DMS53 treated with DMSO at 0.1 percent for 48 hours (cell line): Measurements from ENCODE around the gene ZNF880.
A peak's percentile ranks its signal among the peaks of the same experiment; 100 is the strongest.
"Not testable (repeated sequence)": the region's sequence is repeated elsewhere in the genome, so short reads cannot be mapped to it uniquely, and the experiment has no call there.

ENCODE experiments used
- DNase-seq: peaks from one replicate; lab custom pipeline; 2025; ENCODE audit not compliant: unreplicated experiment; lab: John Stamatoyannopoulos, UW

ZNF880 gene

GRCh38 chr19:52369559-52370340 is at the start of gene ZNF880:
Gene ZNF880 (plus strand): TSS chr19:52369923. CDS start chr19:52369966, 43 bp downstream.
- DNase-seq = peak; percentile 81

GRCh38 chr19:52322429-52322828 is 47.3 kb upstream of the ZNF880 start:
- no peak for DNase-seq

GRCh38 chr19:52331757-52332156 is 38.0 kb upstream of the ZNF880 start:
- no peak for DNase-seq

GRCh38 chr19:52335768-52336116 is 34.0 kb upstream of the ZNF880 start:
- no peak for DNase-seq

- peak; percentile 77 for DNase-seq
Observed at GRCh38 chr19:52336117-52336790, 33.5 kb upstream of the ZNF880 start, which contains the start of gene ZNF610. Gene ZNF610 (plus strand): TSS chr19:52336243. CDS start chr19:52349173, 12,930 bp downstream.

- no peak for DNase-seq
Observed at GRCh38 chr19:52336791-52337381, 32.8 kb upstream of the ZNF880 start.

GRCh38 chr19:52339022-52339421 is 30.7 kb upstream of the ZNF880 start:
- not testable (repeated sequence) for DNase-seq

GRCh38 chr19:52343548-52343947 is 26.2 kb upstream of the ZNF880 start:
- peak; percentile 38 for DNase-seq

GRCh38 chr19:52345162-52345561 is 24.6 kb upstream of the ZNF880 start:
- no peak for DNase-seq

GRCh38 chr19:52351512-52351911 is 18.2 kb upstream of the ZNF880 start:
- no peak for DNase-seq

GRCh38 chr19:52366414-52366824 is 3.3 kb upstream of the ZNF880 start:
- no peak for DNase-seq

- DNase-seq = no peak
Observed at GRCh38 chr19:52370341-52370710, 603 bp downstream of the ZNF880 start.

- no peak for DNase-seq
Observed at GRCh38 chr19:52391135-52391534, 21.4 kb downstream of the ZNF880 start.

GRCh38 chr19:52397310-52398080 is 27.8 kb downstream of the ZNF880 start, which contains the start of gene ZNF528:
Gene ZNF528 (plus strand): TSS chr19:52397849. CDS start chr19:52402014, 4,165 bp downstream.
- peak; percentile 70 for DNase-seq

- DNase-seq = no peak
Observed at GRCh38 chr19:52398081-52398441, 28.3 kb downstream of the ZNF880 start.

GRCh38 chr19:52410276-52410675 is 40.6 kb downstream of the ZNF880 start:
- no peak for DNase-seq

GRCh38 chr19:52415711-52416110 is 46.0 kb downstream of the ZNF880 start:
- DNase-seq = no peak

- no peak for DNase-seq
Observed at GRCh38 chr19:52428937-52429336, 59.2 kb downstream of the ZNF880 start, which contains the start of gene ZNF534. Gene ZNF534 (plus strand): TSS chr19:52429148. CDS start chr19:52431475, 2,327 bp downstream.
